HG02938 (cell line): Measurements from ENCODE around the gene ZHX3.

Source experiments
- ATAC-seq: cut with Tn5 transposase; IDR thresholded peaks from one replicate; pipeline ENCODE4 v1.9.1; 2021; ENCODE audit warnings: mild to moderate bottlenecking, moderate library complexity; ENCODE audit not compliant: unreplicated experiment

Gene ZHX3, protein sequence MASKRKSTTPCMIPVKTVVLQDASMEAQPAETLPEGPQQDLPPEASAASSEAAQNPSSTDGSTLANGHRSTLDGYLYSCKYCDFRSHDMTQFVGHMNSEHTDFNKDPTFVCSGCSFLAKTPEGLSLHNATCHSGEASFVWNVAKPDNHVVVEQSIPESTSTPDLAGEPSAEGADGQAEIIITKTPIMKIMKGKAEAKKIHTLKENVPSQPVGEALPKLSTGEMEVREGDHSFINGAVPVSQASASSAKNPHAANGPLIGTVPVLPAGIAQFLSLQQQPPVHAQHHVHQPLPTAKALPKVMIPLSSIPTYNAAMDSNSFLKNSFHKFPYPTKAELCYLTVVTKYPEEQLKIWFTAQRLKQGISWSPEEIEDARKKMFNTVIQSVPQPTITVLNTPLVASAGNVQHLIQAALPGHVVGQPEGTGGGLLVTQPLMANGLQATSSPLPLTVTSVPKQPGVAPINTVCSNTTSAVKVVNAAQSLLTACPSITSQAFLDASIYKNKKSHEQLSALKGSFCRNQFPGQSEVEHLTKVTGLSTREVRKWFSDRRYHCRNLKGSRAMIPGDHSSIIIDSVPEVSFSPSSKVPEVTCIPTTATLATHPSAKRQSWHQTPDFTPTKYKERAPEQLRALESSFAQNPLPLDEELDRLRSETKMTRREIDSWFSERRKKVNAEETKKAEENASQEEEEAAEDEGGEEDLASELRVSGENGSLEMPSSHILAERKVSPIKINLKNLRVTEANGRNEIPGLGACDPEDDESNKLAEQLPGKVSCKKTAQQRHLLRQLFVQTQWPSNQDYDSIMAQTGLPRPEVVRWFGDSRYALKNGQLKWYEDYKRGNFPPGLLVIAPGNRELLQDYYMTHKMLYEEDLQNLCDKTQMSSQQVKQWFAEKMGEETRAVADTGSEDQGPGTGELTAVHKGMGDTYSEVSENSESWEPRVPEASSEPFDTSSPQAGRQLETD

DNA sequence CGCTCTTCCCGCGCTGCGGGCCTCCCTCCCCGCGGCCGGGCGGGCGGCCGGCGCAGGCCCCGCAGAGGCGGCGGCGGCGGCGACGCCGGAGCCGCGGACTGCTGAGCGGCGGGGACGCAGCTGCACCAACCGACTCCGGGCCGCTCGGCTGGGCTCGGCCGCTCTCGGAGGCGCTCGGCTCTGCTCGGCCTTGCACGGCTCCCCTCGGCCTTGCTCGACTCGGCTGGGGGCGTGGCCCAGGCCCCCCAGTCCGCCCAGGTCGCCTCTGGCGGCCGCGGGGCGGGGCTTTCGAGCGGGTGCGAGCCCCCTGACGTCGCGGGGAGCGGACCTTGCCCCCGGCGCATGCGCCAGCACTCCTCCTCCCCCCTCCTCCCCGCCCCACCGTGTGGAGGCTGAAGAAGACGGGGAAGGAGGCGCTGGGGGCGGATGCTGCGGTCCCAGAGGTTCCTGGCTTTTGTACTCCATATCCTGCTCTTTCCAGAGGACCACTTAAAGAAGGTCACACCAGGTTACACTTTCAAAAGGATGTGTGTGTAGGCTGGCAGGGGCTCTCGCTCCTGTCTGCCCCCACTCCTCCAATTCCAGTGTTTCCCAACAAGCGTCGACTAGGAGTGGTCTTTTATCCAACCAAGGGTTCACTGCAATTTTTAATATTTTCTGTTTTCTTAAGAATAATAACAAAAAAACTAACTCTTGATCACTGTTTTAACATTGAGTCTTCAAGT lies at the start of gene ZHX3:
ZHX3 (minus strand) TSS at position 186 of the 725 bp plus-strand sequence. CDS start 112,815 bp downstream, outside the sequence.
- peak; percentile 90 for ATAC-seq

DNA sequence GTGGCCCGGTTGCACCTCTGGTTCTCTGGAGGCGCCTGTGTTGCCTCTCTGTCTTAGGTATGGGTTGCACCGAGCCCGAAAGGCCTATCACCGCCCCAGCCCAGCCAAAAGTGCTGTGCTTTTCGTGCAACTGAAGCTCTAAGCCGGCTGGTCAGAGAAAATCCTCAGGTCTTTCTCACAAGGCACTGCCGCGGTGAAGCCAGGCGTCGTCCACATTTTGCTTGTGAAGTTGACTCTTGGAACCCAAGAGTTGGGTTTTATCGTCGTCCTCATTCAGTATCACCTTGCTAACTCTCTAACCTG lies 49.8 kb upstream of the ZHX3 start:
- no peak for ATAC-seq

DNA sequence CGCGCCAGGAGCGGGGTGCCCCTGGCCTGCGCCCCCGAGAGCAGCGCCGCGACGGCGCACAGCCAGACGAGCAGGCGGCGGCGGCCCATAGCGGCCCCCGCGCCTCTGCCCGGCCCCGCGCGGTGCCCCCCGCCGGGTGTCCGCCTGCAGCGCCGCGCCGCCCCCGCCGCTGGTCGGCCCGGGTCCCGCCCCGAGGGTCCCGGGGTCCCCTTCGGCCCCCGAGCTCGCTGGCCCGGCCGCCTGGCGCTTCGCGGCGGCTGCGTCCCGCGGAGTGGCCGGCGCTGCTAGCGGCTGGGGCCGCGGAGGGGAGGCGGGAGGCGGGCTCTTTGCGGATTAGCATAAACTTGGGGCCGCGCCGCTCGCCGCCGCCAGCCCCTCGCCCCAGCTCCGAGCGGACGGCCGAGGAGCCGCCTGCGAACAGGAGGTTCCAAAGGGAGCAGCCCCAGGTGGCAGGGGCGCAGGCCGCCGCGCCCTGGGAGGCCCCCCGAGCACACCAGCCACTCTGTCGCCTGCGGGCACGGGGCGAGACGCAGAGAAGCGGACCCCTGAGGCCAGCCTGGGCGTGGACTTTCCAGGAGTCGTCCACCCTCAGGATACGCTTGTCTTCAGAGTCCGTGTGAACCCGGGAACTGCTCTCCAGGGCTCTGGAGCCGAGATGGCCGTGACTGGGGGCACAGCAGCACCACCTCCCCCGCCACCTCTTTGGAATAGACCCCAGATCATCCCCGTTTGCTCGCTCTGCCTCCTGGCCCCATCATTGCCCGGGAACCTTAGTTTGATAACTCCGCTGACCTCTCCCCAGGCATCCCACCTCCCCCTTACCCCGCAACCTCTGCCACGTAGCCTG lies 49.2 kb upstream of the ZHX3 start, which contains the start of gene EMILIN3:
EMILIN3 (minus strand) TSS at position 273 of the 847 bp plus-strand sequence; CDS start at position 89, 184 bp downstream.
- no peak for ATAC-seq

DNA sequence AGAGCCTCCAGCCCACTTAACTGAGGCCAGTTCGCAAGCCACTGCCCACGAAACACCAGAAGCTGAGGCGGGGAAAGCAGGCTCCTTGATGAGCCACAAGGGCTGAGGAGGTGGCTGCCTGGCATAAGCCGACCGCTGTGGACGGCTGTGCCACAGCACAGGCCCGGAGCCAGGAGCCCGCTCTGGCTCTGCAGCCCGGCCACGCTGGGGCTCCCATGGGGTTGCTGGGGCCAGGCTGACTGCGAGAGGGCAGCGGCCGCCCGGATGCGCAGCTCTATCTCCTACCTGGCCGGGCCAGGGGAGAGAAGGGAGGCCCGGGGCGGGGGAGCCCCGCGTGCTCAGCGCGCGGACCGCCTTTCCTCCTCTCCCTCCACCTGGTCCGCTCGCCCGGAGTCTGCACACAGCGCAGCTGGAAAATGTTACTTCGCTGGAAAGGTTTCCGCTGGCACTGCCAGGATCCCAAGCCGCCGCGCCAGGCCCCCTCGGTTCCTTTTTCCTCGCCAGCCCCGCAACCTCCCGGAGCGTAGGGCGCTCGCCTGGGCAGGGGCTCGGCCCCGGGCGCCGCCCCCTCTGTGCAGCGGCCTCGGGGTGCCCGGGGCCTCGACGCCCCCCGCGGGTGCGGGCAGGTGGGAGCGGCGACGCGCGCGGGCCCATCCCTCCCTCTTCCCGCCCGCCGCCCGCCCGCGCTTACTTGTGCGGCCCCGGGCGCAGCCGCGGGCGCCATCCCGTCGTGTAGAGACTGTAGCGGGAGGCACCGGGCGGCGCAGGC lies 48.4 kb upstream of the ZHX3 start:
- no peak for ATAC-seq

DNA sequence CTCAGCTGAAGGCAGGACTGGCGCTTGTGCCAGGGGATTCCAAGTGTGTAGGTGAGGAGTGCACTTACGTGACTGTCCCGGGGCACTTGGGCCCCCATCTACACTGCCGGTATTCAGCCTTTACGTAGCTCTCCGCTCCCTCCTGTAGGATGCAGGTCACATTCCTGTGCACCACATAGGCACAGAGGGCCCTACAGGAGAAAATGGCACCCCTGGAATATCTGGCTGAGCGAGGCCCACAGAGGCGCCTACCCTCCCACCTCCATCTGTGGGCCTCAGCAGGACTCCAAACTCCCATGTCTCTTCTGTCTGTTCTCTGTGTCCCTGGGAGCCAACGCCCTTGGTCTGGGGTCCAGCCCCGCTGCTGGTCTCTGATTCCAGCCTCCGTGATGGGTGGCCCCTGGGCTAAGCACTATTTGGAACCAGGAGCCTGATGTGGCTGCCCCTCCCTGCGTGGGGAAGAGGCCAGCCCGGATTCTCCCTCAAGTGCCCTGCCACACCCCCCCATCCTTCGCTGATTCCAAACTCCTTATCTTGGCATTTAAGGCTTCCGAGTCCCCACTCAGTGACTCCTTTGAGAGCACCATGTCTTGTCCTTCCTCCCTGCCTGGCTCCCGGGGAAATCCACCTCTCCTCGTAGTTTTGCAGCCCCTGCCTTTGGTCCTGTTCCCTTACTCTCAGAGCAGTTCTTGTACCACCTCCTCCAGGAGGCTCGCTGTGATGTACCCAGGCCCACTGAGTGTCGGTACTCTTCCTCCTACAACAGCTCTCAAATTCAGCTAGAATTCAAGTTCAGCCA lies 47.6 kb upstream of the ZHX3 start:
- ATAC-seq: no peak

DNA sequence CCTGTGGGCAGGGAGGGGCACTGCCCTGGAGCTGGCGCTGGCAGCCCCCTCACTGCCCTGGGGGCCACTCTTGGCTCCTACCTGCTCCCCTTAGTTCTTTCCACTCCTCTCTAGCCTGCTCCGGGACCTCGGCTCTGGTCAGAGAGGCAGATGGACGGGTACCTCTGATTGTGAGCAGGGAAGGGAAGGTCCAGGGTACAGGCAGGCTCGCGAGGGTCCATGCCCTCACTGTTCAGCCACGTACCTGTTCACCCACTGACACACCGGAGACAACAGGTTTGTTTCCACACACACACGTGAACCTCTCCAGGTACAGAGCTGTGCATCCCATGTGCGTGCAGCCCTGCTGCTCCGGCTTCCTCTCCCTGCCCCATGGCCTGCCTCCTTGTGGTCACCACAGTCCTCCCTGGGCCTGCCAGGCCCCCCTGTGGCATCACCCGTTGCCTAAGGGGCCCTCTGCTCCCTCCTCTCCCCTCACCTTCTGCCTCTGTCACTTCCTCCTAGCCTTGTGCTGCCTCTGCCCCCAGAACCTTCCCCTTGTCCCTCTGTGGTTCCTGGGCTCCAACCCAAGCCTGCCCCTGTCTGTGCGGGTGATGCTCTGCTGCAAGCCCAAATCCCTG lies 46.8 kb upstream of the ZHX3 start:
- ATAC-seq: no peak

DNA sequence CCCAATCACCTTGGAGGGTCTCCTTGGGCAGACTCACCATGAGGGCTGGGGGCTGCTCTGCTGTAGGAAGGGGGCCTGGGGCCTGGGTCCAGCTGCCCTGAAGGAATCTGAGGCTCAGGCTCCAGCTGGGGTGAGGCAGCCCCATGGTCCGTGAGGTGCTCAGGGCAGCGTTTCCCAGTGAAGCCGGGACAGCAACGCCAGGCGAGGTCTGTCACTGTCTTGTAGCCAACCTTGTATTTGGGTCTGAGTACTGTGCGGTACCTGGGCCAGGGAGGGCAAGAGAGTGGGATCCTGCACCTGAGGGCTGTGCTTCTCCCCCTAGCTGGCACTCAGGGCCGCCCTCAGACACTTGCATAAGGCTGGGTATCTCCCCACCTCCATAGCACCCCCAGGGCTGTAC lies 46.1 kb upstream of the ZHX3 start:
- ATAC-seq: no peak

DNA sequence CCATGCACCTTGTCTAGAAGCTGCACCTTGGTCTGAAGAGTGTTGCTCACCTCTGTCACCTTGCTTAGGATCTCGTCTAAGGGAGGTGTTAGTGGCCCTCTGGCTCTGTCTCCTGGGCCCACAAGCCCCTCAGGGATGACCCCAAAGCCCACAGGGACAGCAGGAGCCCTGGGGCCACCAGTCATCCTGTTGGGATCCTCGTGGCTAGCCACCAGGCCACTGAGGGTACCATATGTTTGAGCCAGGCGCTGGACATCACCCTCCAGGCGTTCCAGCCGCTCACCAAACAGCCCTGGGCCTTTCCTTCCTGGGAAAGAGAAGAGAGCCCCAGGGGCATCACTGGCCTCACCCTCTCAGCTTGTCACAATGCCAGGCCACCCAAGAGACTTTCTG lies 45.2 kb upstream of the ZHX3 start:
- no peak for ATAC-seq

DNA sequence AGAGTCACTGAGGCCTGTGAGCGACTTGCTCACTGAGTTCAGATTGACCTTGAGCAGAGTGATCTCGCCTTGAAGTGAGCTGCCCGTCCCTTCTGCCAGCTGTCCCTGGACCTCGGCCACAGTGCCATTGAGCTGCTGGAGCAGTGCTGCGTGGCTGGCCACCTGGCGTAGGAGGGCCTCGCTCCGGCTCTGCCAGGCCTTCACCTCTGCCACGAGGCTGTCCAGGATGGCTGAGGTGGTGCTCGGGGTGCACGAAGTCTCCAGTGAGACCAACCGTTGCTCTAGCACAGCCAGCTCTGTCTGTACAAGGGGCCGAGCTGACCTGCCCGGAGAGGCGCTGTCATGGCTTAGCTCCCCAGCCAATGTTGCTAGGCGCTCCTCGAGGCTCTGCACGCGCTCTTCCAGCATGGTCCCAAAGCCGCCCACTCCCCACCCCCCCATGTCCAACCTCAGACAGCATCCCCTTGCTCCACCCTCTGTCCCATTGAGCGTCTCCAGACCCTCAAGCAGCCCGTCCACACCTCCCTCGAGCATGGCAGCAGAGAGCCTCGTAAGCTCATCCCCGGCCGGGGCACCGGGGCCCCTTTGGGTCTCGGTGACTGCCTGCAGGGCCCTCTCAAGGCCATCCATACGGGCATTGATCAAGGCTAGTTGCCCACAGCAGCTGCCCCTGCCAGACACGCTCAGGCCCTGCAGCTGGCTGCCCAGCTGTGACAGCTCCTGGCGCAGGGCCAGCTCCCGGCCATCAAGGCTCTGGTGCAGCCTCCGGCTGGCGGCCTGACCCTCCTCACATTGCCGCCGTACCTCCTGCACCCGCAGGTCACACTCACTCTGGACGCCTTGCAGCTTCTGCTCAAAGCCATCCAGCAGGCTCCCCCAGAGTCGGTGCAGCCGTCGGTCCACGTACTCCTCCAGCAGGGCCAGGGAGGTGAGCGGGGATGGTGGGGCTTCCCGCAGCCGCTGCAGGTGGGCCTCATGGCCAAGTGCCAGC lies 44.5 kb upstream of the ZHX3 start:
- ATAC-seq: no peak

DNA sequence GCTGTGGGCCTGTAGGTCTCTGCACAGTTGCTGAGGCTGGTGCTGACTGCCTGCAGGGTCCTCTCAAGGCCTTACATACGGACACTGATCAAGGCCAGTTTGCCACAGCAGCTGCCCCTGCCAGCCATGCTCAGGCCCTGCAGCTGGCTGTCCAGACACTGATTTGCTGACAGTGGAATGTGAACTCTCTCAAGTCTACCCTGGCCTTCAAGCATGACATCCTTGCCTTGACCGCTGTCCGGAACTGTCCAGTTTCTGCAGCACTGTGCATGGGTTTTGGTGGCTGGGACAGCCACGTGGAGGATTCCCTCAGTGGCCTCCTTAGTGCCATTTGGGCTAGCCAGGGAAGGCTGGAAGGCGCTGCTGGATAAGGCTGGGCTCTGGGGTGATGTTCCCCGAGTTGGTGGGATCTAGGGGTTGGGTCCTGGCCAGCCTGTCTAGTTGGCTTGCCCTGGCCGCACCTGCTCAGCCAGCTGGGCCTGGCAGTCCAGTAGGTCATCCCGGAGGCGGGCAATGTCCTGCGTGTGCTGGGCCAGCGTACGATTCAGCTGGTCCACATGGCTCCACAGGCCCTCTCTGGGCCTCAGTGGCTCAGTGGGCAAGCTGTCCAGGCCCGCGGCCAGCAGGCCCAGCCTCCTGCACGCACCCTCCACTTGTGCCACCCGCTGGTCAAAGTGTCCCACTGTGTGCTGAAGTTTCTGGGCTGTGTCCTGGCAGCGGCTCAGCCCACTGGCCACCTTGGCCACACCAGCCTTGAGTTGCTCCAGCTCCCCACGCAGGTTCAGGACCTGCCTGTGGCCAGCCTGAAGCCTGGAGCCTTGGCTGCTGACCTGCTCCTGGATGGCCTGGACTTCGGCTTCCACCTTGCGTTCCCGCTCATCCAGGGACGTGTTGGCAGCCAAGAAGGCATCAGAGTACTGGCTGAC lies 43.6 kb upstream of the ZHX3 start:
- no peak for ATAC-seq

DNA sequence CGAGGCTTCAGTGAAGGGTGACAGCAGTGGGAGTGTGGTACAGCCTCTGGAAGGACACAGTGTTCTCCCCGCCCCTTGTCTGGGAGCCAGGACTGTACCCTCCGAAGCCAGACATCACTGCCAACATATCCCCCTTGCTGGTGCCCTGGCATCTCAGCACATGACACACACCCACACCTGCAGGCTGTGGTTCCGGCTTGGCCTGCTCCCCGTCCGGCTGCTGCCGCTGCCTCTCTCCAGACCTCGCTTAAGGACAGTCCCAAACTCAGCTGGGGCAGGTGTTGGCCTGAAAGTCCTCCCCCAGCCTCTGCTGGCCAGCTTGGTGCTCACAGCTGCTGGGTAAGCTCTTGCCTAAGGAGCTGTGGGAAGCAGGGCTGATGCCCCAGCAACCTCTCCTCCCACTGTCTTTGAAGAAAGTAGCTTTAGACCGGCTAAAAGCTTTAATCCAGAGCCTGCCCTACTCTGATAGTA lies 42.0 kb upstream of the ZHX3 start:
- no peak for ATAC-seq

DNA sequence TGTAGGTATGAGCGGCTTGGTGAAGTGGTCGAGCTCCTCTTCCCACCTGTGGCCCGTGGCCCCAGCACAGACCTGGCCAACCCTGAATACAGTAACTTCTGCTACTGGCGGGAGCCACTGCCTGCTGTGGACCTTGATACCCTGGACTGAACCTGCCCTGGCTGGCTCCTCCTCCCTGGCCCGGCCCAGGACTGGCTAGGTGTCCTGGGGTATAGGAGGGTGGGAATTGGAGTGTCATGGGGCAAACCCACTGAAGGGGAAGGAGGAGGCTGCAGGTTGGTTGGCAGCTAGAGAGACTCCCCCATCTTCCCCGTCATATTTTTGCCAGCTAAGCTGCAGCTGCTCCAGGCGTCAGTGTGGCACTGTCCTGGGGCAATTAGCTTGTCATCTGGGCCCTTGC lies 41.2 kb upstream of the ZHX3 start:
- ATAC-seq: no peak

DNA sequence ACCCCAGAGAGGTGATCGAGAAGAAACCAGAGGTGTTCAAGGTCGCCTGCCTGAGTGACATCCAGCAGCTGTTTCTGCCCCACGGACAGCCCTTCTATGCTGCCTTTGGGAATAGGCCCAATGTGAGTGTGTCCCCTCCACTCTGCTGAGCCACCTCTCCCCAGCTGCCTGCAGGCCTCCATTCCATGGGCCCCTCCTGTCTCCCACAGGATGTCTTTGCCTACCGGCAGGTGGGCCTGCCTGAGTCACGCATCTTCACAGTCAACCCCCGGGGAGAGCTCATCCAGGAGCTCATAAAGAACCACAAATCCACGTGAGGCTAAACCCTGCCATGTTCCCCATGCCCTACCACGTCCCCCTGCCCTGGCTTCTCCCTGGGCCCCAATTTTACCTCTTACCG lies 40.7 kb upstream of the ZHX3 start:
- ATAC-seq: no peak

DNA sequence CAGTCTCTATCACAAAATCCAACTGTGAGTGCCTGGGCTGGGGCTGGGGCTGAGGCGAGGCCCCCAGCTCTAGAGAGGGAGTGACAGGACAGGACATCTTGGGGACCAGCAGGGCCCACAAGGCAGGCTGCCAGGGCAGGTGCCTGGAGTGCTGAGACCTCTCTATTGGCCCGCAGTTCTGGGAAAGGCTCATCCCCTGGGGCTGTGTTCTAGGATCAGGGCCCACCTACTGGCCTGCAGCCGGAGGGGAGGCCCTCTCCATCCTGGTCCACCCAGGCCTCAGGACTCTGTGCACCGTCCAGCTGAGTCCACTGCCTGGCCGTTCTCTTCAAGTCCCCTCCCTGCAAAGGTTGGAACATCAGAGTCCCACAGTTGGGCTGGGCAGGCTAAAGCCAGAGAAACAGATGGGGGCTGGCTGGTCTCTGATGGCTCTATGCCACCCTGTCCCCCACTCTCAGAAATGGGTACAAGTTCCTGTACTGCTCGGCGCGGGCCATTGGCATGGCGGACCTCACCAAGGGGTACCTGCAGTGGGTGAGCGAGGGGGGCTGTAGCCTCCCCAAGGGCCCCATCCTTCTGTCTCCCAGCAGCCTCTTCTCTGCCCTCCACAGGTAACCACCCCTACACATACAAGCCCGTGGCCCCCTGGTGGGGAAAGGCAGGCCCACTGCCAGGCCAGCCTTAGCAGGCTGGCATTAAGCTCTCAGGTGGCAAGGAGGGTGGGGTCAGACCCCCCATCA lies 40.1 kb upstream of the ZHX3 start:
- ATAC-seq: no peak

DNA sequence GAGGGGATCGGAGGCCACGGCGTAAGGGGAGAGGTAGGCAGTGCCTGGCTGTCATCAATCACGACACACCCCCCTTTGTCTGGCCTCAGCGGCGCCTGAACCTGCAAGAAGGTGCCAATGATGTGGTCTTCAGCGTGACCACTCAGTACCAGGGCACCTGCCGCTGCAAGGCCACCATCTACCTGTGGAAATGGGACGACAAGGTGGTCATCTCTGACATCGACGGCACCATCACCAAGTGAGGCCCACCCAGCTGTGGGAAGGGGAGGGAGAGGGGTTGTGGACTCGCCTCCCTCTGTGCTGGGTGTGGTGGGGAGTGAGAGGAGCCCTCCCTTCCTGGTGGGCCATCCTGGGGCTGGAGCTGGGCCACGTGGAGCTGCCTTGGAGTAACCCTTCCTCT lies 39.4 kb upstream of the ZHX3 start:
- no peak for ATAC-seq
